Endothelial cell of umbilical vein (primary cell): ENCODE results near the gene HPS4. TPM values are rescaled to one million over a fixed set of nuclear protein-coding genes. Genes with fewer than 3 reads are reported as not detected.

Source experiments
- BruUV-seq: library from RNA; stranded (reverse); fragments of 400-500 nt; replicated peaks from 2 replicates; lab custom pipeline; 2021; lab: Mats Ljungman, UMichigan
- CTCF ChIA-PET: fragments of 300-600, 350-600 bp; sonication (Branson Sonifier 250); formaldehyde crosslinking; loops from one replicate; lab custom pipeline; 2021; ENCODE audit warnings: antibody characterized with exemption, inconsistent platforms; lab: Charles Lee
- POLR2A ChIA-PET: fragments of 300-600, 350-600 bp; sonication (Branson Sonifier 250); formaldehyde crosslinking; loops from one replicate; lab custom pipeline; 2021; ENCODE audit warnings: antibody characterized with exemption, inconsistent platforms; lab: Charles Lee
- DNase-seq: peaks from one replicate; pipeline ENCODE4 v3.0.0-alpha.2; 2011; ENCODE audit warnings: low read depth, low spot score
- FAIRE-seq: peaks from 2 replicates; lab custom pipeline; 2011; peaks lifted over from hg19 to GRCh38; lab: Jason Lieb, UNC
- H2AFZ ChIP-seq: 2 replicates; pipeline ENCODE4 v1.6.0; 2012; ENCODE audit warnings: low read depth, low read length, control low read depth, inconsistent platforms
- H3K27ac ChIP-seq: 2 replicates; pipeline ENCODE4 v1.5.1; 2011; ENCODE audit warnings: low read depth, mild to moderate bottlenecking, control low read depth, low read length, moderate library complexity; ENCODE audit not compliant: insufficient read depth
- H3K27me3 ChIP-seq, 2 experiments: 2 replicates each; pipeline versions ENCODE4 v1.6.0 to v1.6.1; 2011; ENCODE audit warnings: low read length in 2 of 2, mixed read lengths in 1 of 2; ENCODE audit not compliant: control insufficient read depth in 2 of 2, insufficient read depth in 2 of 2
- H3K36me3 ChIP-seq, 2 experiments: 2 replicates in 1 of 2; 3 replicates in 1 of 2; pipeline ENCODE4 v1.5.1; 2011; ENCODE audit warnings: low read length in 2 of 2, mild to moderate bottlenecking in 1 of 2, moderate library complexity in 1 of 2; ENCODE audit not compliant: control insufficient read depth in 2 of 2, insufficient read depth in 2 of 2; ENCODE audit errors: extremely low read depth in 1 of 2
- H3K4me1 ChIP-seq: 3 replicates; pipeline ENCODE4 v1.5.1; 2011; ENCODE audit warnings: mild to moderate bottlenecking, low read length; ENCODE audit not compliant: control insufficient read depth, insufficient read depth; ENCODE audit errors: extremely low read depth
- H3K4me2 ChIP-seq: 2 replicates; pipeline ENCODE4 v1.6.1; 2011; ENCODE audit warnings: low read length, control low read depth, mixed read lengths; ENCODE audit not compliant: insufficient read depth
- H3K4me3 ChIP-seq, 3 experiments: fragments of 200-600 bp in 1 of 3; sonication (generic), shearing (Covaris generic) in 1 of 3; replicated peaks in 1 of 3; 2 replicates each; pipeline ENCODE4 v1.5.1; 2011 to 2016; ENCODE audit warnings: control low read depth in 3 of 3, low read length in 3 of 3, mild to moderate bottlenecking in 2 of 3, inconsistent platforms in 1 of 3, low read depth in 1 of 3, moderate library complexity in 1 of 3; ENCODE audit not compliant: insufficient read depth in 1 of 3
- H3K79me2 ChIP-seq: 2 replicates; pipeline ENCODE4 v1.6.0; 2012; ENCODE audit warnings: low read length, inconsistent platforms; ENCODE audit not compliant: control insufficient read depth, insufficient read depth
- H3K9ac ChIP-seq: replicated peaks from 2 replicates; pipeline ENCODE3; 2011; ENCODE audit warnings: low read length, control low read depth; ENCODE audit not compliant: insufficient read depth; ENCODE audit errors: extremely low read depth
- H3K9me1 ChIP-seq: replicated peaks from 3 replicates; pipeline ENCODE4 v1.6.0; 2011; ENCODE audit warnings: mild to moderate bottlenecking, low read length; ENCODE audit not compliant: control insufficient read depth, insufficient read depth; ENCODE audit errors: extremely low read depth
- H3K9me3 ChIP-seq: replicated peaks from 2 replicates; pipeline ENCODE4 v1.5.1; 2012; ENCODE audit warnings: low read length, inconsistent platforms; ENCODE audit not compliant: control insufficient read depth, insufficient read depth
- H4K20me1 ChIP-seq: replicated peaks from 2 replicates; pipeline ENCODE3; 2011; ENCODE audit warnings: mild to moderate bottlenecking, low read length; ENCODE audit not compliant: control insufficient read depth, insufficient read depth; ENCODE audit errors: extremely low read depth
- CTCF ChIP-seq, 2 donors: IDR thresholded peaks; 1 replicate in 1 of 2; 2 replicates in 1 of 2; pipeline ENCODE4 v1.5.1; 2011; ENCODE audit warnings: low read length in 2 of 2, mild to moderate bottlenecking in 2 of 2, moderate library complexity in 2 of 2, control low read depth in 1 of 2, inconsistent platforms in 1 of 2, low read depth in 1 of 2; ENCODE audit not compliant: insufficient read depth in 1 of 2; ENCODE audit errors: extremely low read depth in 1 of 2
- EZH2 ChIP-seq: IDR thresholded peaks from 2 replicates; pipeline ENCODE4 v1.6.1; 2012; ENCODE audit warnings: borderline replicate concordance, low read depth, mild to moderate bottlenecking, moderate library complexity, low read length, inconsistent platforms; ENCODE audit not compliant: severe bottlenecking
- FOS ChIP-seq: IDR thresholded peaks from 2 replicates; pipeline ENCODE4 v1.6.1; 2011; ENCODE audit warnings: mild to moderate bottlenecking, low read length, moderate library complexity, borderline replicate concordance; ENCODE audit not compliant: insufficient read depth
- GATA2 ChIP-seq: IDR thresholded peaks from 2 replicates; pipeline ENCODE4 v1.7.0; 2011; ENCODE audit warnings: low read depth, mild to moderate bottlenecking, moderate library complexity, mixed read lengths, low read length; ENCODE audit not compliant: insufficient read length, insufficient read depth
- JUN ChIP-seq: IDR thresholded peaks from 2 replicates; pipeline ENCODE4 v1.6.1; 2011; ENCODE audit warnings: borderline replicate concordance, low read depth; ENCODE audit not compliant: insufficient read length, insufficient read depth
- MAX ChIP-seq: IDR thresholded peaks from 2 replicates; pipeline ENCODE4 v1.6.1; 2011; ENCODE audit not compliant: insufficient read depth, insufficient read length
- MYC ChIP-seq: IDR thresholded peaks from one replicate; pipeline ENCODE4 v1.6.1; 2011; ENCODE audit warnings: mild to moderate bottlenecking, low read depth, low read length
- POLR2A ChIP-seq: IDR thresholded peaks from 2 replicates; pipeline ENCODE4 v1.6.1; 2012; ENCODE audit warnings: low read depth, mild to moderate bottlenecking, control low read depth, low read length
- POLR2AphosphoS5 ChIP-seq: IDR thresholded peaks from 2 replicates; pipeline ENCODE4 v1.6.1; 2012; ENCODE audit warnings: low read depth, mild to moderate bottlenecking, control low read depth, low read length, moderate library complexity; ENCODE audit not compliant: insufficient read depth
- dilution Hi-C: fragments of 300-500 bp; cut with MboI; formaldehyde crosslinking; loops from one replicate; pipeline ENCODE4 v1.15.0; 2019; ENCODE audit warnings: low sequenced_read_pairs; ENCODE audit not compliant: extremely low pct_ligation_motif_present
- intact Hi-C: fragments of 100-400 bp; cut with micrococcal nuclease; formaldehyde crosslinking; loops from one replicate; pipeline ENCODE4 v1.10.0; 2022
- polyA plus RNA-seq, 4 experiments: library from polyadenylated mRNA; depleted of rRNA in 3 of 4; stranded (reverse) in 3 of 4; unstranded in 1 of 4; fragments of >200 nt; gene quantifications; 2 replicates each; pipeline versions ENCODE4 v1.2.1 to v1.2.3, GENCODE V29; 2011 to 2012; ENCODE audit warnings: missing spikeins in 1 of 4
- total RNA-seq: library from RNA; stranded (reverse); gene quantifications from 2 replicates; pipeline ENCODE4 v1.2.3, GENCODE V29; 2021

The HPS4 gene
- total and polyA plus RNA-seq, 2 donors (not counting 3 experiments of a cell fraction or from before 2014, with no cell fraction given), result 28.4 to 29.7 TPM

- peak overlapping the region; percentile 86 for H3K27ac ChIP-seq
- peaks cover 46% of the 10 kb centered on the region for H3K79me2 ChIP-seq
- no peaks in the 10 kb centered on the region for H4K20me1 ChIP-seq
- peak; percentile 74 for TF ChIP-seq MAX
- TF ChIP-seq POLR2A, result no peak
- no peak for TF ChIP-seq CTCF (IDR thresholded peaks at IDR 0.05; ENCODE audit: extremely low read depth in 1 of 2, insufficient read depth in 1 of 2, low read depth in 1 of 2, low read length in 2 of 2)
- BruUV-seq, result TSS peak; percentile 46
- POLR2A ChIA-PET, result interaction anchor here (0.7 to 1.9 kb wide), 3 partner anchors 16 to 118 kb away, joined by 3 to 13 read pairs (median 5); partner anchors contain the start of gene TFIP11
- no peaks in the 10 kb centered on the region for H3K27me3 ChIP-seq
- no peak for DNase-seq
- H2AFZ ChIP-seq, result no peak overlapping the region
- H3K4me3 ChIP-seq, result peak overlapping the region; percentile 80 to 97 (median 92)
- H3K9ac ChIP-seq, result peak overlapping the region; percentile 98
- H3K9me3 ChIP-seq, result no peaks in the 10 kb centered on the region
- peaks cover 25% of the 10 kb centered on the region for H3K4me1 ChIP-seq
- H3K9me1 ChIP-seq, result no peaks in the 10 kb centered on the region
- H3K4me2 ChIP-seq, result peak overlapping the region; percentile 92
- peaks cover 7 to 8% of the 10 kb centered on the region in 2 experiments for H3K36me3 ChIP-seq
- CTCF ChIA-PET, result interaction anchor here (1.0 to 2.0 kb wide), 4 partner anchors 12 to 24 kb away, joined by 3 to 10 read pairs (median 6); no protein-coding TSS in a partner anchor
- FAIRE-seq, result no peak
- intact Hi-C loops (no loop called here), dilution Hi-C loops (no loop called here)
Measured at GRCh38 chr22:26484360-26484706, 750 bp upstream of the HPS4 start.

GRCh38 chr22:26483043-26483438 is 542 bp downstream of the HPS4 start:
- intact Hi-C loops (no loop called here), dilution Hi-C loops (no loop called here)
- H3K4me1 ChIP-seq, result peaks cover 23% of the 10 kb centered on the region
- no peaks in the 10 kb centered on the region for H4K20me1 ChIP-seq
- no peak for DNase-seq
- peaks cover 1 to 3% of the 10 kb centered on the region in 2 experiments for H3K36me3 ChIP-seq
- H3K9me1 ChIP-seq, result no peaks in the 10 kb centered on the region
- H3K27ac ChIP-seq, result peak overlapping the region; percentile 86
- H3K27me3 ChIP-seq, result no peaks in the 10 kb centered on the region
- H3K9me3 ChIP-seq, result no peaks in the 10 kb centered on the region
- CTCF ChIA-PET, result interaction anchor here (1.0 to 2.0 kb wide), 5 partner anchors 11 to 119 kb away, joined by 4 to 10 read pairs (median 5); no protein-coding TSS in a partner anchor
- TF ChIP-seq FOS (no peak), POLR2A (no peak), POLR2AphosphoS5 (no peak), GATA2 (no peak), MYC (no peak), MAX (no peak), CTCF (IDR thresholded peaks at IDR 0.05; ENCODE audit: extremely low read depth in 1 of 2, insufficient read depth in 1 of 2, low read depth in 1 of 2, low read length in 2 of 2) (no peak), JUN (no peak), EZH2 (no peak)
- peak overlapping the region; percentile 80 to 97 (median 92) for H3K4me3 ChIP-seq
- H3K79me2 ChIP-seq, result peaks cover 48% of the 10 kb centered on the region
- H2AFZ ChIP-seq, result peak overlapping the region; percentile 71
- POLR2A ChIA-PET, result interaction anchor here (1.9 kb wide), 1 partner anchor 17 kb away, joined by 13 read pairs; no protein-coding TSS in a partner anchor
- peak overlapping the region; percentile 98 for H3K9ac ChIP-seq
- no TSS peak for BruUV-seq
- no peak for FAIRE-seq
- H3K4me2 ChIP-seq, result peak overlapping the region; percentile 91
